Superior temporal gyrus (tissue), 1 donor: ENCODE measurements around the gene TMEM253.

Source experiments
- DNase-seq: peaks from one replicate; pipeline ENCODE4 v3.0.0-alpha.2; 2016; ENCODE audit errors: extremely low spot score

The TMEM253 gene

DNA sequence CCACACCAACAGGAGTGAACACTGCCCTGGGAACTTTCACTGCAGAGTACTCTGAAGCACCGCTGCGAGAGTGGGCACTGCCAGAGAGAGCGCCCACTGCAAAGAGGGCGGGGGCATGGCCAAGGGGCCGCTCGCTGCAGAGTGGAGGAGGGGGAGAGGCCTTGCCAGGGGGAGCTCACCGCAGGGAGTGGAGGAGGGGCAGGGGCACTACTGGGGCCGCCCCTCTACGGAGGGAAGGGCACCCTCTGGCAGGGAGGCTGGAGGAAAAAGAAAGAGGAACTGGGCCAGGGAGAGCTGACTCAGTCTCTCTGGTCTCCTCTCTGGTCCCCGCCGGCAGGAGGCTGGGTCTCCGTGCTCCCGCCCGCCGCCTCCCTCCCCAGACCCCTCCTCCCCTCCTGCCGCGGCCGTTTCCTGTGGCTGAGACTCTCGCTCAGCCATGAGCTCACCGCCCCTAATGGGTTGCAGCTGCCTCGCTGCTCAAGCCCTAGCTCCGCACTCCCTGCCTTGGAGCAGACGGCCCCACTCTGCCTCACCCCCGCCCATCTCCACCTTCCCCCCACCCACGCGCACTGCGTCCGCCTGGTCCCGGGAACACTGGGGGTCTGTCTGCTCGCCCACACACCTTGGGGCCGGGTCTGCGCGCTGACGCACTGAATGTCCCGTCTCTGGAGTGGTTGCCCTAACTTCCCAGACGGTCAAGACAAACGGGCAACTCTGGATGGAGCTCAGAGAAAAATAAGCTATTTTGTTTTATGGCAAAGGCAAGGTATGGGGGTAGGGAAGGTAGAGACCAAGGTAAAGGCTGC is 29.4 kb upstream of the TMEM253 start:
- peak; percentile 40 for DNase-seq

DNA sequence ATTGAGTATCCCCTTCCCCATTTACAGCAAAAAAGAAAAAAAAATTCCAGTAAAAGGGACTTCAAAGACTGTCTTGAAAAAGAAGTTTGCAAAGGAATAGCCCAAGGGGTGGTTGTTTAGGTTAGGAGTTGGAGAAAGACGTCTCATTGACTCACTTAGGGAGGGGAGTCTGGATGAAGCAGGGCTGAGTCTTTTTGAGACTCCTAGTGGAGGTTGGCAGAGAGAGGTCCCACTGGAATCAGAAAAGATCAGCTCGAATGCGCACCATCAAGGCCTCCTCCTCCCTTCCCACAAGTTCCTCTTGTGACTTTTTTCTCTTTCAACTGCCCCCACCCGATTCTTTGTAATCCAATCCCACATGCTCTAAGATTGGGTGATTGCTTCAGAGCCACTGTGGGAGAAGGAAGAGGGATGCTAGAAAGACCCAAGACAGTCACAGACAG is 28.8 kb upstream of the TMEM253 start:
- no peak for DNase-seq

DNA sequence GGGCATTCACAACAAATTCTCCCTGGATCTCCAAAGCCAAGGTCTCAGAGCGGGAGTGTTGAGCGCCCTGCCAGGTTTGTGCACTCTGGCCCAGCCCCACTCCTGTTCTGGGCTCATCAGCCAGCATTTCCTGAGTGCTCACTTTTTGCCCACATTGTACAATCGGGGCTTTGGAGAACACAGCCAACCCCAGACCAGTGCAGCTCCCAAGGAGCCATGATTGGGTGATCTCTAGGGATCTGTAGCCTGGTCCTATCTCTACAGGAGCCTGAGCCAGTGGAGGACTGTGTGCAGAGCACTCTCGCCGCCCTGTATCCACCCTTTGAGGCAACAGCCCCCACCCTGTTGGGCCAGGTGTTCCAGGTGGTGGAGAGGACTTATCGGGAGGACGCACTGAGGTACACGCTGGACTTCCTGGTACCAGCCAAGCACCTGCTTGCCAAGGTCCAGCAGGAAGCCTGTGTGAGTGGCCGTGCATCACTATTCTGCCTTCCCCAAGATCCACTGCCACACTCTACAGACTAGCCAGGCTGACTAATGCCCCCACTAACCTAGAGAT is 28.0 kb upstream of the TMEM253 start:
- no peak for DNase-seq

- DNase-seq, result no peak
Observed at GRCh38 chr14:21073921-21074320, 26.9 kb upstream of the TMEM253 start.

GRCh38 chr14:21074398-21075272 is 26.2 kb upstream of the TMEM253 start:
- DNase-seq, result no peak

GRCh38 chr14:21075719-21076437 is 25.0 kb upstream of the TMEM253 start:
- no peak for DNase-seq

DNA sequence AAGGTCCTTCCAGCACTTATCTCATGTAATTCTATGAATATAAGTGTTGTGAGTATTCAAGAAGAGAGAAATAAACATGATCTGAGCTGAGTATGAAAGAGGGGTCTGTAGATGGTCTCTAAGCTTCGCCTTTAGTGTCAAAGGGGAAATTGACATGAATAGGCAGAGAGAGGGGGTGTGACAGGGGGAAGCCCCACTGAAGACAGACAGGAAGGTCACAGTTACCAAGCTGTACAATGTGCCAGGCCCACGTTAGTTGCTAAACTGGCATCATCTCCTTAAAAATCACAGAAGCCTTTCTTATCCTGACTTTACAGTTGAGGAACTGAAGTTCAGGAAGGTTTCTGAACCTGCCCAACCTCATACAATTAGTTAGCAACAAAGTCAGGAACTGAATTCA is 23.2 kb upstream of the TMEM253 start:
- no peak for DNase-seq

DNA sequence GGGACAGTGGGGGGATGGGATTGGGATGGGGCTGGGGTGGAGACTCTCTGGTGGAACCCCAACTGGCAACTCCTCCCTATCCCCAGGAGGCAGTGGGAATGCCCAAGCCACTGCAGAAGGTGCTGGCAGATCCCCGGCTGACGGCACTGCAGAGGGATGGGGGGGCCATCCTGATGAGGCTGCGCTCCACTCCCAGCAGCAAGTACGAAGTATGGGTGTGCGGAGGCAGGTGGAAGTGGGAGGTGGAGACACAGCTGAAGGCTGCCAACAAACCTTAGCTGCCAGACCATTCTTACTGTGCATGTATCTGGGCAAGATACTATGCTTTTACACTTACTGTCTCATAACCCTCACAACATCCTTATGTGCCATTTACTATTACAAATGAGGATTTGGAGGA is 22.6 kb upstream of the TMEM253 start:
- DNase-seq, result peak; percentile 46

DNA sequence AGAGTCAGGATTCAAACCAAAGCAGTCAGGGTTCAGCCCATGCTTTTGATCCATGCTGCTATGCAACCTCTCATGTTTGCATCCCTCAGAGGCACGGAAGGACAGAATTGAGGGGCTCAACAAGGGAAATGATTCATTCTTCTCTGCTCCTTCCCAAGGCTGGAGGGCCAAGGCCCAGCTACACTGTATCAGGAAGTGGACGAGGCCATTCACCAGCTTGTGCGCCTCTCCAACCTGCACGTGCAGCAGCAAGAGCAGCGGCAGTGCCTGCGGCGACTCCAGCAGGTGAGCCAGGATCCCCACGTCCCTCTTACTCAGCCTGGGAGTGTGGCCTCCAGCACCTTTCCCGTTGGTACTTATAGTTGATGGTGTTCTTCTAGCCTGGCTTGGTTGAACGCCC is 22.1 kb upstream of the TMEM253 start:
- no peak for DNase-seq

- DNase-seq, result no peak
Observed at GRCh38 chr14:21081521-21082142, 19.2 kb upstream of the TMEM253 start.

DNA sequence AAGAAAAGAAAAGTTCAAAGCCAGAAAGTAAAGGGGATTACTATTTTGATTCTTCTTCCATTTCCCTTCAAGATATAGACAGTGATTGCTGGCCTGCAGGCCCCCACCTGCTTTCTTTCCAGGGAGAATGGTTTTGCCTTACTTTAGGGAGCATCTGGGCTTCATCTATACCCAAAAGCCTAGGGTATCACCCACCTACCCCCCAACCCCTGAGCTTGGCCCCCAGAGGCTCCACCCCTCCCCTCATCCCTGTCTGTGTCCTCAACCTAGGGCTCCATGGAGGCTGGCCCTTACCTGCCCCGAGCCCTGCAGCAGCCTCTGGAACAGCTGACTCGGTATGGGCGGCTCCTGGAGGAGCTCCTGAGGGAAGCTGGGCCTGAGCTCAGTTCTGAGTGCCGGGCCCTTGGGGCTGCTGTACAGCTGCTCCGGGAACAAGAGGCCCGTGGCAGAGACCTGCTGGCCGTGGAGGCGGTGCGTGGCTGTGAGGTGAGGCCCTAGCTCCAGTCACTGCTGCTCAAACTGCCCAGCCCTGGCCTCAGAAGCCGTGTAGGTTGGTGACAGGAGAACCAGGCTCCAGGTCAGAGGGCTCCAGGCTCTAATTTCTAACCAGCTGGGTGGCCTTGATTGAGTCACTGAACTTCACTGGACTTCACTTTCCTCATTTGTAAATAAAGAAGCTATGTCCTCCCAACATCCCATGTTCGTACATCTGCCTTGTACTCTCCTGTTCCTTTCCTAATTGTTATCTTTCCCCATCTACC is 17.1 kb upstream of the TMEM253 start:
- DNase-seq, result no peak

DNA sequence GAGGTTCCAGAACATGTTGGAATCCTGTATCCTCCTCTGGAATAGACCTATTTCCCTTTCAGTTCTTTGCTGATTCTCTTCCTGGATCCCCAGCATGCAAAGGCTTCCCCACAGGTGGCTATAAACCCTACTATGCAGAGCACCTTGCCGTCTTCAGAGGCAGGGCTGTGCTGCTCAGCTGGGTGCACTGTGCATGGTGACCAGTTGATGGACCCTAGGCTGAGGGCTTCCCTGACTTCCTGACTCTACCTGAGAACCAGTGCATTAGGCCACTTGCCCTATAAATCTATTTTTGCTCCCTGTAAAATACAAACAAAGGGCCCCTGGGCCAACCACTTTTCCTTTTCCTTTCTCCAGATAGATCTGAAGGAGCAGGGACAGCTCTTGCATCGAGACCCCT is 16.5 kb upstream of the TMEM253 start:
- DNase-seq, result no peak

DNA sequence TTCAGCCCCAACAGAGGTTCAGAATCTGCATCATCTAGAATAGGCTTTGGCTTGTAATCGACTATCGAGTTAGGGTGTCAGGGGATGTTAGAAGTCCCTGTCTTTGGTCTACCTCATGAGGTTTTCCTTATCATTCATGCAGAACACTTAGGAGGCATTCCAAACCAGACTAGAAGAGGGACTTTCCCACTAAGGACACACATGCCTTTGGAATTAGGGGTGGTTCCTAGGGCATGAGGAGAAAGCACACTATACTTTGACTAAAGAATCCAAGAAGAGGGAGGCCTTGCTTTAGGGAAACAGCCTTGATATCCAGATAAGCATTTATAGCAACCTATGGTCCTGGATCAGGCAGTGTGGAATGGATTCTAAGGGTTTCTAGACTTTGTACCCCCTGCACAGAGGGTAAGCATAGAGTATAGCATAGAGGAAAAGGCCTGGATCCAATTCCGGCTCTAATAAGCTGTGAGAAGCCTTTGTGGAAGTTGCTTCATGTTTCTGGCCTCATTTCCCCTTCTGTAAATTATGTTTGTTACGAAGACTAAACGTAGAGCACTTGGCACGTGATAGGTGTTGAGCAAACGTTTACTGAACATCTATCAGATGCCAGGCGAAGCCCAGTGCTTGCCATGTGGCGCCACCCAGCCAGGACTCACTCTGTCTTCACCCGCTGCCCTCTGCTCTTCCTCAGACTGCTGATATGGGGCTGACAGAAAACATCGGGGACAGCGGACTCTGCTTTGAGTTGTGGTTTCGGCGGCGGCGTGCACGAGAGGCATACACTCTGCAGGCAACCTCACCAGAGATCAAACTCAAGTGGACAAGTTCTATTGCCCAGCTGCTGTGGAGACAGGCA is 15.6 kb upstream of the TMEM253 start:
- no peak for DNase-seq

GRCh38 chr14:21086908-21087293 is 14.0 kb upstream of the TMEM253 start:
- no peak for DNase-seq

DNA sequence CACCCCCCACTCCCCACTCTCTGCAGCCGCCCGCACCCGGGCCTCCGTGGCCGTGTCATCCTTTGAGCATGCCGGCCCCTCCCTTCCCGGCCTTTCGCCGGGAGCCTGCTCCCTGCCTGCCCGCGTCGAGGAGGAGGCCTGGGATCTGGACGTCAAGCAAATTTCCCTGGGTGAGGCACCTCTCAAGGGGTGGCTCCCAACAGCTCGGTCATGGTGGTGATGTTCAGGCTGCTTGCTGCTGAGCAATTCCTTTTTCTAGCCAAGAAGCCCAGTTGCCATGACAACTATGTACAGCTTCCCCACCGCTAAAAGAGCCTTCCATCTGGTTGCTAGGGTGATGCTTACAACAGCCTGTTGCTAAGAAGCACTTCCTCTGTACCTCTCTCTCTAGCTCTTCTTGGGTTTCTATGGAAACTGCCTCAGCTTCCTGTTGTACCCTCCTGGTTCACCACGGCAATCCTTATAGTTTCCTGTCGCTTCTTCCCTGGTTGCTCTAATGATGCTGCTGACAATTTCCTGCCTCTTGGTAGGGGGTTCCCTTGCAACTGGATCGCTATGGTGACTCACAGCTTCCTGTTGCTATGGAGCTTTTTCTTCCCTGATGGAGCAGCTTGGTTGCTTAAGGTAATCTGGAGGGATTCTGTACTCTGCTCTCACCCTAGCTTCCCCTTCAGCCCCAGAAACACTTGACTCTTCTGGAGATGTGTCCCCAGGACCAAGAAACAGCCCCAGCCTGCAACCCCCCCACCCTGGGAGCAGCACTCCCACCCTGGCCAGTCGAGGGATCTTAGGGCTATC is 13.4 kb upstream of the TMEM253 start:
- DNase-seq, result peak; percentile 81

DNA sequence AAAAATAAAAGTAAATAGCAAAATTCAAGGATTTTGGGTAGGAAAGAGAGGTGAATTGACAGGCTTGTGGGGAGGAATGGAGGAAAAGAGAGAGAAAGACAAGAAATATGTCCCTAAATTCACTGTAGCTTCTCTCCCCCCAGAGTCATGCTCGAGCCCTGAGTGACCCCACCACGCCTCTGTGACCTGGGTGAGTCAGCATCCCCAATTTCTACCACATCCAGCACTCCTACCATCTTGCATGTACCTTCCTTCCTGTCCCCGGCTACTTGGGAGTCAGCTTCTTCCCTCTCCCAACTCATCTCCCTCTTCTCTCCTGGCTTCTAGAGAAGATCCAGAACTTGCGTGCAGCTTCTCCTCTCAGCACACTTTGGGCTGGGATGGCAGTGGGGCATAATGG is 12.2 kb upstream of the TMEM253 start:
- DNase-seq, result no peak

- no peak for DNase-seq
Observed at GRCh38 chr14:21089271-21089670, 11.6 kb upstream of the TMEM253 start.

DNA sequence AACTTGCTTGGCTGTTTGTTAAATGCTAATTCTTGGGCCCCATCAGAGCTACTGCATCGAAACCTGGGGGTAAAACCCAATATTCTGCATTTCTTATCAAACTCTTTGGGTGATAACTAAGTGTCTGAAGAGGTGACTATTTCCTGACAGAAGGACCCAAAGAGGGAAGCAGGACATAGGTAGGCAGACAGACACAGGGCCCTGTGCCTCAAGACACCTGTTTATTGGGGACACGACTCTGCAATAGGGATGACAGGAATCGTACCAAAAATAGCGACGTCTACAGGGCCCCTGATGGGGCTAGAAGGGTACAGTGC is 11.0 kb upstream of the TMEM253 start:
- DNase-seq, result no peak
